Fibroblast of mammary gland (primary cell): ENCODE data around the gene DPYSL4.

ENCODE experiments used
- DNase-seq: peaks from one replicate; pipeline ENCODE4 v3.0.0-alpha.2; 2010; ENCODE audit warnings: low read depth
- H3K4me3 ChIP-seq: 2 replicates; pipeline ENCODE4 v1.5.1; 2011; ENCODE audit warnings: low read depth, mild to moderate bottlenecking, low read length, moderate library complexity; ENCODE audit not compliant: control insufficient read depth
- TF ChIP-seq, protein P1 (sequence below): conservative IDR thresholded peaks from 2 replicates; pipeline ENCODE4 v1.5.1; 2011; ENCODE audit warnings: low read depth, low read length, inconsistent platforms; ENCODE audit not compliant: control insufficient read depth, insufficient read depth

DPYSL4 gene

DNA sequence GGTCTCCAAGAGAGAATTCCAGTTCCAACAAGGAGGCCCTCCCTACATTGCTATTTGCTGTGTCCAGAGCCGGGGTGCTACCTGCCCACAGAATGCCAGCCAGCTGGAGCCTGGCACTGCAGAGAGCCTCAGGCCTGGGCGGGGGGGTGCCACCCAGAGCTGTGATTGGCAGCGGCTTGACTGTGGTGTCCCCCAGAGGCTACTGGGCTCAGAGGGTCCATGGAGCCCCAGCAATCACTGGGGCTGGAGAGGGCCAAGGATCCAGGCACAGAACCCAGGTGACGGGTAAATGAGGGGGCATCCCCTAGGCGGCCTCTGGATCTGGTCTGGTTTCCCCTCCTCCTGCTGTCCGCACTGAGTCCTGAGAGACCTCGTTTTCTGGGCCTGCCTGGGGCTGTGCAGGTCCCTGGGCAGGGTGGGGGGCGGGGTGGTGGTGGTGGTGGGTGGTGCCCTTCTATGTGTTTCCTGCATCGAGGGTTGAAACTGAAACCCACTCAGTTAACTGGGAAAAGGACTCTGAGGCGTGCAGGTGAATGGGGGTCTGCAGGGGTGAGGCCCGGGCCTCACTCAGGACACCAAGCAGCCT lies 12.6 kb downstream of the DPYSL4 start:
- no peak overlapping the region for H3K4me3 ChIP-seq
- no peak for DNase-seq

DNA sequence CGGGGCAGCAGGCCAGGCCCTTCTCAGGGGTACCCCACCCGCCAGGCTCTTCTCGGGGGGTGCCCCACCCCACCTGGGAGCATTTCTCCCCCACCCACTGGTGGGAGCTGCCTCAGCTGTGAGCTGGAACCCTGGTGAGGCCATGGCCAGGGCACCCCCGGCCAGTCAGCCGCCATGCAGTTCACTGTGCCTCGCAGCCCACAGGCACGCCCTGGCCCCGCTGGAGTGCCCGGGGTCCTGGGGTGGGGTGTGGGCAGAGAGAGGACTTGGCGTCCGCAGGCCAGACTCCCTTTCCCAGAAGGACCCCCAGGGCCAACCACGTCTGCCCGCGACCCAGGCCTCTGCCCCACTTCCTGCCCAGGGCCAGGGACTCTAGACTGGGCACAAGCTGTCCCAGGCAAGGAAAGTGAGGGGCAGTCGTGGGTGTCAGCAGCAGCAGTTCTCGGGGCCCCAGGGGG lies 13.1 kb downstream of the DPYSL4 start:
- no peak overlapping the region for H3K4me3 ChIP-seq
- TF ChIP-seq, protein P1, sequence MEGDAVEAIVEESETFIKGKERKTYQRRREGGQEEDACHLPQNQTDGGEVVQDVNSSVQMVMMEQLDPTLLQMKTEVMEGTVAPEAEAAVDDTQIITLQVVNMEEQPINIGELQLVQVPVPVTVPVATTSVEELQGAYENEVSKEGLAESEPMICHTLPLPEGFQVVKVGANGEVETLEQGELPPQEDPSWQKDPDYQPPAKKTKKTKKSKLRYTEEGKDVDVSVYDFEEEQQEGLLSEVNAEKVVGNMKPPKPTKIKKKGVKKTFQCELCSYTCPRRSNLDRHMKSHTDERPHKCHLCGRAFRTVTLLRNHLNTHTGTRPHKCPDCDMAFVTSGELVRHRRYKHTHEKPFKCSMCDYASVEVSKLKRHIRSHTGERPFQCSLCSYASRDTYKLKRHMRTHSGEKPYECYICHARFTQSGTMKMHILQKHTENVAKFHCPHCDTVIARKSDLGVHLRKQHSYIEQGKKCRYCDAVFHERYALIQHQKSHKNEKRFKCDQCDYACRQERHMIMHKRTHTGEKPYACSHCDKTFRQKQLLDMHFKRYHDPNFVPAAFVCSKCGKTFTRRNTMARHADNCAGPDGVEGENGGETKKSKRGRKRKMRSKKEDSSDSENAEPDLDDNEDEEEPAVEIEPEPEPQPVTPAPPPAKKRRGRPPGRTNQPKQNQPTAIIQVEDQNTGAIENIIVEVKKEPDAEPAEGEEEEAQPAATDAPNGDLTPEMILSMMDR, result no peak
- no peak for DNase-seq

More for the DNA sequence above, 12.6 kb downstream of the DPYSL4 start:
- TF ChIP-seq, protein P1, result no peak

DNA sequence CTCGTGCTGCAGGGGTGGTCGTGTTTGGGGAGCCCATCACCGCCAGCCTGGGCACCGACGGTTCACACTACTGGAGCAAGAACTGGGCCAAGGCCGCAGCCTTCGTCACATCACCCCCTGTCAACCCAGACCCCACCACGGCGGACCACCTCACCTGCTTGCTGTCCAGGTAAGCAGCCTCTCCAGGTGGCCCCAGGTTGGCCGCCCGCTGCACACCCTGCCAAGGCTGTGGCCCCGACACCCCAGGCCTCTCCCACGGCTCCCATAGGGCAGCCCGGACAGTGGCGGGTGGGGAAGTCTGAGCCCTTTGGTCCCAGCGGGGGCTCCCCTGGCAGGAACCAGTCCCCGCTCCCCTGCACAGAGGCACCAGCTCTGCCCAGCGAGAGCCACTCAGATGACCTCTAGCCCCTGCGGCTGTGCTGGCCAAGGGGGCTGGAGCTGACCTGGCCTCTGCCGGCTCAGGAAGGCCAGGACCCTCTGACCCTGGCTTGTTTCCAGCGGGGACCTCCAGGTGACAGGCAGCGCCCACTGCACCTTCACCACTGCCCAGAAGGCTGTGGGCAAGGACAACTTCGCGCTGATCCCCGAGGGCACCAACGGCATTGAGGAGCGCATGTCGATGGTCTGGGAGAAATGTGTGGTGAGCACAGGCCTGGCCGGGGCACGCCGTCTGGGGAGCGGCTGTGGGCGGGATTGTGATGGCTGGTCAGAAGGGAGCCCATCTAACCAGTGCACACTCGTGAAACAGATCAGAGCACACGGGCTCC lies 13.8 kb downstream of the DPYSL4 start:
- DNase-seq, result no peak
- TF ChIP-seq, protein P1, result no peak
- H3K4me3 ChIP-seq, result no peak overlapping the region

DNA sequence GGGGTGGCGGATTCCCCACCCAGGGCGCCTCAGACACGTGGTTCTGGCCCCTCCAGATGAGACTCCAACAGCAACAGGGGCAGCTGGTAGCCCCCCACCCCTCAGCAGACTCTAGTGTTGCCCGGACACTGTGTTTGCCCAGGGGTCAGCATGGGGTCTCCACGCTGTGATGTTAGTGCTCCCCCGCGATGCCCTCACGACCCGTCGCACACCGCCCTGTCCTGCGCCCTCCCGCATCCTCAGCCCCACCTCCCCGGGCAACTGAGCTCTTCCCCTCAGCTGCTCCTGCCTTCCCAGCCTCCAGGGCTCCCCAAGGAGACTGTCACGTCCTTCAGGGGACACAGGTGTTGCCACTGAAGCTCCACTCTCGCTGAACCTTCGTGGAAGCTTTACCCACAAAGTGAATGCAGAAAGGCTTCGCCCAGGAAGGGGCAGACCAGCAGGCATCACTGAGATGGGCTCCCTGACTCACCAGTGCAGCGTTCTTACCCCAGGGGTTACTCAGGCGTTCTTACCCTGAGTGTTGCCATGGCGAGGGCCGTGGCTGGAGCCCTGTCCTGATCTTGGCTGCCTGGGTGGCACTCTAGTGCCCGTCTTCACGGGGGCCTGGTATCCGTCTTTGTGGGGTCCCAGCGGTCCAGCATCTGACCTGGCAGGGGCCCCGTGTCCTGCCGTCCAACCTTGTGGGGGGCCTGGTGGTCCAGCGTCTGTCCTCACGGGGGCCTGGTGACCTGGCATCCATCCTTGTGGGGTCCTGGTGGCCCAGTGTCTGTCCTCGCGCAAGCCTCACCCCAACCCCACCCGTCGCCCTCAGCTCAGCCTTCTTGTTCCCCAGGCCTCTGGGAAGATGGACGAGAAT lies 14.6 kb downstream of the DPYSL4 start:
- no peak for DNase-seq
- TF ChIP-seq, protein P1, result no peak
- H3K4me3 ChIP-seq, result no peak overlapping the region

DNA sequence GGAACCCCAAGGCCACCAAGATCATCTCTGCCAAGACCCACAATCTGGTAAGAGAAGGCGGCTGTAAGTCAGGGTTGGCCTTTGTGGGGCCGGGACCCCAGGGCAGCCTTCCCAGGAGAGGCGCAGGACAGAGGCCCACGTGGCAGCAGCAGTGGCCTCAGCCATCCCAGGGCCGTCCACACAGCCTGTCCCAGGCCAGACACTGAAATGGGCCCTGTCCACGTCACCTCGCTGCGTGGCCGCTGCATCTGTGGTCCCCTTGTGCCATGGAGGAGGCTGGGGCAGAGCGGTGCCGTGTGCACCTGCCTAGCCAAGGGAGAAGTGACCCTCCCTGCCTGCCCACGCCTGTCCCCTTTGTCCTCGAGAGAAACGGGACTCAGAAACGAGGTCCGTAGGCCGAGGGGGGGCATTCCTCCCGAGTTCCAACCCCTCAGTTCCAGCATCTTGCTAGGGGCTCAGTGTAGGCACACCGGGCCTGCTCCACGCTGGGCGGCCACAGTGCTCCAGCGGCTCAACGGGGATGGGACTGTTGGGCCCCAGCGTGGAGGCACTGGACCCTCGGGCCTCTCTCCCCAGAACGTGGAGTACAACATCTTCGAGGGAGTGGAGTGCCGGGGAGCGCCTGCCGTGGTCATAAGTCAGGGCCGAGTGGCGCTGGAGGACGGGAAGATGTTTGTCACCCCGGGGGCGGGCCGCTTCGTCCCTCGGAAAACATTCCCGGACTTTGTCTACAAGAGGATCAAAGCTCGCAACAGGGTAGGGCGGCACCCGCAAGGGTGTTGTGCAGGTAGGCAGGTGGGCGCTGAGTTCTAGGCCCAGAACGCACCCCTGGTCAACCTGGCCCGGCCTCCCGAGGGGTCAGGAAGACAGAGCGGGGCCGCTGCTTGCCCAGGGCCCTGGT lies 15.6 kb downstream of the DPYSL4 start:
- H3K4me3 ChIP-seq, result no peak overlapping the region
- no peak for DNase-seq
- TF ChIP-seq, protein P1, result no peak
